MM.1S (cell line): Measurements from ENCODE around the gene TDRD12.
"Not testable (repeated sequence)": the region's sequence is repeated elsewhere in the genome, so short reads cannot be mapped to it uniquely, and the experiment has no call there.

Experiments used
- DNase-seq: peaks from one replicate; pipeline ENCODE4 v3.0.0-alpha.2; 2015
- H2AFZ ChIP-seq: fragments of 300-600 bp; sonication (generic); 2 replicates; pipeline ENCODE4 v1.6.0; 2016; ENCODE audit warnings: antibody characterized with exemption, low read length
- H3F3A ChIP-seq: fragments of 300-600 bp; sonication (generic); 2 replicates; pipeline ENCODE4 v1.6.1; 2016; ENCODE audit warnings: mild to moderate bottlenecking, antibody characterized with exemption, low read length, moderate library complexity, mixed read lengths; ENCODE audit not compliant: insufficient read depth
- H3K27ac ChIP-seq: fragments of 300-600 bp; sonication (generic); 2 replicates; pipeline ENCODE4 v1.5.1; 2016; ENCODE audit warnings: mild to moderate bottlenecking, low read length
- H3K27me3 ChIP-seq: fragments of 300-600 bp; sonication (generic); replicated peaks from 2 replicates; pipeline ENCODE4 v1.6.0; 2016; ENCODE audit warnings: low read length; ENCODE audit not compliant: insufficient read depth
- H3K36me3 ChIP-seq: fragments of 300-600 bp; sonication (generic); replicated peaks from 2 replicates; pipeline ENCODE4 v1.6.1; 2016; ENCODE audit warnings: mild to moderate bottlenecking, low read length, mixed read lengths; ENCODE audit not compliant: insufficient read depth
- H3K4me1 ChIP-seq: fragments of 300-600 bp; sonication (generic); 2 replicates; pipeline ENCODE4 v1.6.1; 2016; ENCODE audit warnings: low read length, mixed read lengths
- H3K4me2 ChIP-seq: fragments of 300-600 bp; sonication (generic); 2 replicates; pipeline ENCODE4 v1.6.0; 2016; ENCODE audit warnings: low read depth, low read length
- H3K4me3 ChIP-seq: fragments of 300-600 bp; sonication (generic); 2 replicates; pipeline ENCODE4 v1.5.1; 2016; ENCODE audit warnings: low read length, mixed read lengths
- H3K79me2 ChIP-seq: fragments of 300-600 bp; sonication (generic); 2 replicates; pipeline ENCODE4 v1.6.1; 2016; ENCODE audit warnings: mixed run types, low read length, mixed read lengths
- H3K9ac ChIP-seq: fragments of 300-600 bp; sonication (generic); 2 replicates; pipeline ENCODE4 v1.6.1; 2016; ENCODE audit warnings: low read length, mixed read lengths
- H3K9me2 ChIP-seq: fragments of 300-600 bp; sonication (generic); replicated peaks from 2 replicates; pipeline ENCODE4 v1.6.1; 2016; ENCODE audit warnings: mild to moderate bottlenecking, low read length, mixed read lengths; ENCODE audit not compliant: insufficient read depth
- H3K9me3 ChIP-seq: fragments of 300-600 bp; sonication (generic); replicated peaks from 2 replicates; pipeline ENCODE4 v1.6.1; 2016; ENCODE audit warnings: mild to moderate bottlenecking, low read length, mixed read lengths; ENCODE audit not compliant: insufficient read depth
- H4K20me1 ChIP-seq: fragments of 300-600 bp; sonication (generic); 2 replicates; pipeline ENCODE4 v1.6.1; 2016; ENCODE audit warnings: mild to moderate bottlenecking, low read length, moderate library complexity, mixed read lengths; ENCODE audit not compliant: insufficient read depth
- EZH2 ChIP-seq: fragments of 300-600 bp; sonication (generic); optimal IDR thresholded peaks from 2 replicates; pipeline ENCODE3; 2017; ENCODE audit warnings: low read depth, mild to moderate bottlenecking, antibody characterized with exemption, low read length, mixed read lengths
- EZH2phosphoT487 ChIP-seq: fragments of 300-600 bp; sonication (generic); IDR thresholded peaks from 2 replicates; pipeline ENCODE4 v1.6.1; 2018; ENCODE audit warnings: antibody characterized with exemption, low read length
- TF ChIP-seq, protein P1 (sequence below): fragments of 300-600 bp; sonication (generic); IDR thresholded peaks from 2 replicates; pipeline ENCODE4 v1.5.1; 2016; ENCODE audit warnings: antibody characterized with exemption, low read length, mixed read lengths

Gene TDRD12

GRCh38 chr19:32694851-32695250 lies 24.7 kb upstream of the TDRD12 start:
- not testable (repeated sequence) for H3K9me3 ChIP-seq, H3K27ac ChIP-seq, H3K9me2 ChIP-seq, H3F3A ChIP-seq, H3K27me3 ChIP-seq, H3K9ac ChIP-seq, H3K4me3 ChIP-seq, DNase-seq, H4K20me1 ChIP-seq, H3K4me2 ChIP-seq, H3K36me3 ChIP-seq, H2AFZ ChIP-seq
- peaks cover 49% of the 10 kb centered on the region for H3K79me2 ChIP-seq
- H3K4me1 ChIP-seq = peaks cover 14% of the 10 kb centered on the region

DNA sequence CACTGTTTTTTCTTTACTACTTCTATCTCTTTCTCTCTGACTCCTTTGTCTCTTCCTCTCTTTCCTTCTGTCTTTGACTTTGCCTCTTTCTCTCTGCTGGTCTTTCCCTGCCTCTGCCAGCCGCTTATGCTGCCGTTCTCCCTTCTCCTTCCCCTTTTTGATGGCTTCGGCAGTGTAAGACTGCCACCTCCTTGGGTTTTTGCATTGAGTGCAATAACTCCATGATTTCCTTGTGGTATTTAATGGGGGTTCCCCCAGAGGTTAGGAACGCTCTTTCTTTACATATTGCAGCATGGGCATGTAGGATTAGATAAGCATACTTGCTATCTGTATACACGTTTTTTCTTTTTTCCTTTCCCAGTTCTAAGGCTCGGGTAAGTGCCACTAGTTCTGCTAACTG lies 24.1 kb upstream of the TDRD12 start:
- Histone ChIP-seq H3K79me2 (peaks cover 51% of the 10 kb centered on the region), H3K4me1 (peaks cover 14% of the 10 kb centered on the region)
- not testable (repeated sequence) for H3K27ac ChIP-seq, H3K27me3 ChIP-seq, H3F3A ChIP-seq, DNase-seq, H3K9ac ChIP-seq, H3K4me2 ChIP-seq, H3K4me3 ChIP-seq, H3K9me2 ChIP-seq, H2AFZ ChIP-seq, H3K36me3 ChIP-seq, H4K20me1 ChIP-seq, H3K9me3 ChIP-seq

- not testable (repeated sequence) for H3K27ac ChIP-seq, H3K9ac ChIP-seq, H3K36me3 ChIP-seq, H3K9me3 ChIP-seq, H4K20me1 ChIP-seq, H3K4me3 ChIP-seq, H3F3A ChIP-seq, H3K4me1 ChIP-seq, DNase-seq, H2AFZ ChIP-seq, H3K27me3 ChIP-seq, H3K4me2 ChIP-seq, H3K9me2 ChIP-seq
- peaks cover 58% of the 10 kb centered on the region for H3K79me2 ChIP-seq
Measured at GRCh38 chr19:32696771-32697170, 22.8 kb upstream of the TDRD12 start.

DNA sequence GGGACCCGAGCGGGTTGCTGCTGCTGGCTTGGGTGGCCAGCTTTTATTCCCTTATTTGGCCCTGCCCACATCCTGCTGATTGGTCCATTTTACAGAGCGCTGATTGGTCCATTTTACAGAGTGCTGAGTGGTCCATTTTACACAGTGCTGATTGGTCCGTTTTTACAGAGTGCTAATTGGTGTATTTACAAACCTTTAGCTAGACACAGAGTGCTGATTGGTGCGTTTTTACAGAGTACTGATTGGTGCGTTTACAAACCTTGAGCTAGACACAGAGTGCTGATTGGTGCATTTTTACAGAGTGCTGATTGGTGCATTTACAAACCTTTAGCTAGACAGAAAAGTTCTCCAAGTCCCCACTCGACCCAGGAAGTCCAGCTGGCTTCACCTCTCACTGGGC lies 19.4 kb upstream of the TDRD12 start:
- DNase-seq, H3K4me1 ChIP-seq, H3K9ac ChIP-seq, H3K27ac ChIP-seq, H3K36me3 ChIP-seq, H2AFZ ChIP-seq, H3K4me3 ChIP-seq, H3K9me3 ChIP-seq, H3K4me2 ChIP-seq, H3K9me2 ChIP-seq, H3K27me3 ChIP-seq, H3F3A ChIP-seq, H4K20me1 ChIP-seq: not testable (repeated sequence)
- peaks cover 46% of the 10 kb centered on the region for H3K79me2 ChIP-seq

DNA sequence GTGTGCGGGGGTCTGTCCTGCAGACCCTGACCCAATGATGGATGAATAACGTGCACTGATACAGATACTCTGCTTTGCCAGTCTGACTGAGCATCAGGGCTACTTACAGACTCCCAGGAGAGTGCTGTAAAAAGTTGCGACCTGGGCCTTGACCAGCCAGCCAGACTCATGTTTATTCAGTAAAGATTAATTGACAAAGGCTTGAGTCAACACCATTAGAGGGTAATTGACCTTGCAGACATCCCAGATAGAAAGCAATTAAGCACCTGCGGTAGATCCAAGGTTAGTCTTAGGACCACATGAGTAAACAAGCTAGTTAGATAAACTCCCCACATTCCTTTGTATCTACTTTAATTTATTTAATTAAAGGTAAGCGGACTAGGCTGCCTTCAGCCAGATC lies 17.6 kb upstream of the TDRD12 start:
- Histone ChIP-seq H3K9me3 (no peaks in the 10 kb centered on the region), H3K4me1 (no peaks in the 10 kb centered on the region), H3K36me3 (peaks cover 3% of the 10 kb centered on the region; the same call in 1 of the 2 replicates), H3K4me3 (no peak overlapping the region), H2AFZ (no peak overlapping the region), H4K20me1 (no peaks in the 10 kb centered on the region), H3K79me2 (peaks cover 37% of the 10 kb centered on the region), H3F3A (no peaks in the 10 kb centered on the region), H3K9me2 (no peaks in the 10 kb centered on the region), H3K9ac (no peak overlapping the region), H3K27ac (no peak overlapping the region), H3K27me3 (no peaks in the 10 kb centered on the region), H3K4me2 (no peak overlapping the region)
- TF ChIP-seq, protein P1, sequence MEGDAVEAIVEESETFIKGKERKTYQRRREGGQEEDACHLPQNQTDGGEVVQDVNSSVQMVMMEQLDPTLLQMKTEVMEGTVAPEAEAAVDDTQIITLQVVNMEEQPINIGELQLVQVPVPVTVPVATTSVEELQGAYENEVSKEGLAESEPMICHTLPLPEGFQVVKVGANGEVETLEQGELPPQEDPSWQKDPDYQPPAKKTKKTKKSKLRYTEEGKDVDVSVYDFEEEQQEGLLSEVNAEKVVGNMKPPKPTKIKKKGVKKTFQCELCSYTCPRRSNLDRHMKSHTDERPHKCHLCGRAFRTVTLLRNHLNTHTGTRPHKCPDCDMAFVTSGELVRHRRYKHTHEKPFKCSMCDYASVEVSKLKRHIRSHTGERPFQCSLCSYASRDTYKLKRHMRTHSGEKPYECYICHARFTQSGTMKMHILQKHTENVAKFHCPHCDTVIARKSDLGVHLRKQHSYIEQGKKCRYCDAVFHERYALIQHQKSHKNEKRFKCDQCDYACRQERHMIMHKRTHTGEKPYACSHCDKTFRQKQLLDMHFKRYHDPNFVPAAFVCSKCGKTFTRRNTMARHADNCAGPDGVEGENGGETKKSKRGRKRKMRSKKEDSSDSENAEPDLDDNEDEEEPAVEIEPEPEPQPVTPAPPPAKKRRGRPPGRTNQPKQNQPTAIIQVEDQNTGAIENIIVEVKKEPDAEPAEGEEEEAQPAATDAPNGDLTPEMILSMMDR = no peak
- no peak for TF ChIP-seq EZH2
- no peak for TF ChIP-seq EZH2phosphoT487
- DNase-seq = no peak

- not testable (repeated sequence) for H3F3A ChIP-seq, DNase-seq, H3K9me3 ChIP-seq, H3K27ac ChIP-seq, H2AFZ ChIP-seq, H3K9ac ChIP-seq, H3K36me3 ChIP-seq, H3K4me3 ChIP-seq, H3K27me3 ChIP-seq, H3K4me2 ChIP-seq, H3K9me2 ChIP-seq, H4K20me1 ChIP-seq, H3K4me1 ChIP-seq
- H3K79me2 ChIP-seq = peaks cover 34% of the 10 kb centered on the region
Measured at GRCh38 chr19:32704006-32704405, 15.6 kb upstream of the TDRD12 start.
